GM11168 (cell line): ENCODE measurements around the gene KCNG3.

Source experiments
- in situ Hi-C: fragments of 300-500 bp; cut with MboI; formaldehyde crosslinking; loops from one replicate; pipeline ENCODE4 v1.12.0; 2022; ENCODE audit warnings: low sequenced_read_pairs; ENCODE audit not compliant: unreplicated experiment

KCNG3 gene

DNA sequence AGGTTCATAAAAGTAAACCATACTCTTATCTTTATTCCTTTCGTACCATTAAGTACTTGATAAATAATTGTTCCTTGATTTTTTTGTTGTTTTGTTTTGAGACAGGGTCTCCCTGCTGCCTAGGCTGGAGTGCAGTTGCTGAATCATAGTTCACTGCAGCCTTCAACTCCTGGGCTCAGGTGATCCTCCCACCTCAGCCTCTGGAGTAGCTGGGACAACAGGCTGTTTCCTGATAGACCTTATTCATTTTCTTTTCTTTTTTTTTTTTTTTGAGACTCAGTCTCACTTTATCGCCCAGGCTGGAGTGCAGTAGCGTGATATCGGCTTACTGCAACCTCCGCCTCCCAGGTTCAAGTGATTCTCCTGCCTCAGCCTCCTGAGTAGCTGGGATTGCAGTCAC is 5.5 kb downstream of the KCNG3 start:
- in situ Hi-C loops = no loop called here

DNA sequence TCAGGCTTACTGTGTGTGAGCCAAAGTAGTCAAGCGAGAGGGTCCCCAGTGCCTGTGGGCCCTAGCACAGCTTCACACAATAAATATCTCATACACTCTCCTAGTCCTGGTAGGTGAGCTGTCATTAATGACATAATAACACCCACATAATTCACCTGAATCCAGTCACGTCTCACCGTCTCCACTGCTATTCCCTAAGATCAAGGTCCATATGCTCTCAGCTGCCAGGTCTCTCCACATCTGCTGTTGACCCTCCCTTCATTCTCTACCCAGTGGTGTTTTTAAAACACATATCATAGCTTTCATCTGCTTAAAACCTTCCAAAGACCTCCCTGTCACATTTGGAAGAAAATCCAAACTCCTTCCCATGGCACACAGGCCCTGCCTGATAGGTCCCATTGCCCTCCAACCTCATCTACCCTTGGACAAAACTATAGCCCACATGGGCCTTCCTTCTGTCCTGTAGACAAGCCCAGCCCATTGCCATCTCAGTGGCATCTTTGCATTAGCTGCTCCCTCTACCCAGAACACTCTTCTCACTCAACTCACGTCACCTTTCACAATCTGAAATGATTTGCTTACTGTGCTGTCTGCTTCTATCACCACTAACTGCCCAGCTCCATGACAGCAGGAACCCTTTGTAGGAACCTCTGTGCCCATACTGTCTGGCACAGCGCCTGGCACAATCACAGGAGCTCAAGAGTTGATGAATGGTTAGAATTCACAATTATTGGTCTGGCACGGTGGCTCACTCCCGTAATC is 7.5 kb downstream of the KCNG3 start:
- in situ Hi-C loops = no loop called here

- in situ Hi-C loops = no loop called here
These were observed 13.4 kb downstream of the KCNG3 start for GRCh38 chr2:42480402-42480801.

GRCh38 chr2:42474765-42475454 is 18.9 kb downstream of the KCNG3 start:
- in situ Hi-C loops = no loop called here

GRCh38 chr2:42470706-42471105 is 23.1 kb downstream of the KCNG3 start:
- in situ Hi-C loops = no loop called here

- in situ Hi-C loops = no loop called here
These were observed 29.2 kb downstream of the KCNG3 start for GRCh38 chr2:42464631-42465030.

DNA sequence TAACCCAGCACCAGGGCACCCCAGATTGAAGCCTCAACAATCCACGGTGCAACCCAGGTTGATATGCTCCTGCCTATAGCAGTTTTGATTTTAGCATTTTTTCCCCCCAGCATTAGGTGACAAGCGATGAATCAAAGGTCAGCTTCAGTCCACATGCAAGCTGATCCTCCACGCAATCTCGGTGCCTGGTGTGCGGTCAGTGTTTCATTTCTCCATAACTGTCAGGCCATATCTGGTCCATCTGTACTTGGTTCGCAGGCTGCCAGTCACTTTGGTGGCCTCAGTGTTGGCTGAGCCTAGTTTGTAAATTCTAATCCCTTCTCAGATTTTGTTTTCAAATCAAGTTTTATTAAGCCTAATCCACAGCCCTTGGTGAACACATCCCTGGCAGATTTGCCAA is 30.2 kb downstream of the KCNG3 start:
- in situ Hi-C loops = no loop called here

GRCh38 chr2:42459296-42459695 is 34.5 kb downstream of the KCNG3 start:
- in situ Hi-C loops = no loop called here

GRCh38 chr2:42458396-42458795 is 35.4 kb downstream of the KCNG3 start:
- in situ Hi-C loops = no loop called here

DNA sequence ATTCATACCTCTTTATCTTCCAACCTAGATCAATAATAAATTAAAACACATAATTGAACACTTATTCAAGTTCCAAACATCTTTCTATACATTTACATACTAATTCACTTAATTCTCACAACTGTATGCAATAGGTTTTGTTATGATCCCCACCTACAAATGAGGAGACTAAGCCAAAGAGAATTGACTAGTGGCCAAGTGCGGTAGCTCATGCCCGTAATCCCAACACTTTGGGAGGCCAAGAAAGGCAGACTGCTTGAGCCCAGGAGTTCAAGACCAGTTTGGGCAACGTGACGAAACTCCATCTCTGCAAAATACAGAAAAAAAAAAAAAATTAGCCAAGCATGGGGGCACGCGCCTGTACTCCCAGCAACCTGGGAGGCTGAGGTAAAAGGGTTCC is 36.8 kb downstream of the KCNG3 start:
- in situ Hi-C loops = no loop called here

DNA sequence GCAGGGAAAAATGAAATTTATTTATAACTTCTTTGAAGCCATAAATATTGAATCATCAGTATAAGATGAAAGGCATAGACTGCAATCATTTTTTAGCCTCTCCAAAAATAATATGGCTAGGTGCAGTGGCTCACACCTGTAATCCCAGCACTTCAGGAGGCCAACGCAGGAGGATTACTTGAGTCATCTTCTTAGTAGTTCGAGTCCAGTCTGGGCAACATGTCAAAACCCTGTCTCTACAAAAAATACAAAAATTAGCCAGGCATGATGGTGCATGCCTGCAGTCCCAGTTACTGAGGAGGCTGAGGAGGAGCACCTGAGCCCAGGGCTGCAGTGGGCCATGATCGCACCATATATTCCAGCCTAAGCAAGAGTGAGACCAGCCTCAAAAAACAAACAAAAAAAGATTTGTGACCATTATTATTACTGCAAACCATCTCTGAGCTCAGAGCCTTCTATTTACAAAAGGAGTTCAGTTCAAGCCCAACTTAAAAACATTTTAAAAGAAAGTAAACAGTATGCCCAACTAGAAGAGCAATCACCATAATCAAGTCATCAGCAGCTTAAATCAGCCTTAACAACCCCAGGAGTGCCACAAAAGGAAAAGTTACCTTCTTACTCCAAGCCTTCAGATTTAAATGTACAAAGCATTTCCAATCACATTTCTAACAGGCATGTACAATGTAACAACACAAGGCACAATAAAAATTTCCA is 37.5 kb downstream of the KCNG3 start:
- in situ Hi-C loops = no loop called here

GRCh38 chr2:42452545-42452944 is 41.2 kb downstream of the KCNG3 start:
- in situ Hi-C loops = no loop called here

GRCh38 chr2:42450136-42450535 is 43.6 kb downstream of the KCNG3 start:
- in situ Hi-C loops = no loop called here

DNA sequence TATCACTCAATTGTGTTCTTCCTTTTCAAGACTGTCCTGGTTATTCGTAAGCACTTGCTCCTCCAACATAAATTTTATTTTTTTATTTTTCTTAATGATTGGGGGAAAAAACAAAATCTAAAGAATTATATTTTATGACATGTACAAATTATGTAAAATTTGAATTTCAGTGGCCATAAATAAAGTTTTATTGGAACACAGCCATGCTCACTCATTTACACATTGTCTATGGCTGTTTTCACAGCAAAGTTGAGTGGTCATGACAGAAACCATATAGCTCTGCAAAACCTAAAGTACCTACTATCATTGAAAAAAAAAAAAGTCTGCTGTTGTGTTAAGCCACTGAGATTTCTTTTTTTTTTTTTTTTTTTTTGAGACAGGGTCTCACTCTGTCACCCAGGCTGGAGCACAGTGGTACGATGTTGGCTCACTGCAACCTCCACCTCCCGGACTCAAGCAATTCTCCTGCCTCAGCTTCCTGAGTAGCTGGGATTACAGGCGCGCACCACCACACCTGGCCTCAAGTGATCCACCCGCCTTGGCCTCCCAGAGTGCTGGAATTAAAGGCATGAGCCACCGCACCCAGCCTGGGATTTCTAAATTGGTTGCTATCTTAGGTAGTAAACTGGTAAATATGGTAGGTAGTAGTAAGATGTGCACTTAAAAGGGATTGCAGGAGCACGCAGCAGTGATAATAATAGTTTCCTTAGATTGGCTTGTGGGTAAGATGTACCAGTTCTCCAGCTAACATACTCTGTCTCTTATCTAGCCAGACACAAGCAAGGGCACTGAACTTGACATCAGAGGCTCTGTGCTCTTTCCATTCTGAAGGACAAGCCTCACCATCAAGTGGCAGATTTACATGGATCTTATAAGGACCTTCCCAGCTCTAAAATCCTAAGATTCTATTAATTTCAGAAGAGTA is 44.4 kb downstream of the KCNG3 start:
- in situ Hi-C loops = no loop called here

DNA sequence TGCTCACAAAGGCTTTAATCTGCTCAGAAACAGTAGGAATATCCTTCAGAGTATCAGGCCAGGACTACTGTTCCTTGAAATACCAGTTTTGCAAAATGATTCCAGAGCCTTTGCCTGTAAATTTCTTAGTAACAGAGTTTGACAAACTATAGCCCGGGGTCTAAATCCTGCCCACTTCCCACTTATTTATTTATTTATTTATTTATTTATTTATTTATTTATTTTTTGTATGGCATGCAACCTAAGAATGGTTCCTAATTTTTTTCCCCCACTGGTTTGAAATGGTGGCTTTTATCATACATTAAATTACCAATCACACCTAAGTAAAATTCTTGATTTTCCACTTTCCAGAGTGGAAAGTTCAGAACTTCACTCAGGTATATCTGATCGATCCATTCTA is 45.6 kb downstream of the KCNG3 start:
- in situ Hi-C loops = no loop called here

DNA sequence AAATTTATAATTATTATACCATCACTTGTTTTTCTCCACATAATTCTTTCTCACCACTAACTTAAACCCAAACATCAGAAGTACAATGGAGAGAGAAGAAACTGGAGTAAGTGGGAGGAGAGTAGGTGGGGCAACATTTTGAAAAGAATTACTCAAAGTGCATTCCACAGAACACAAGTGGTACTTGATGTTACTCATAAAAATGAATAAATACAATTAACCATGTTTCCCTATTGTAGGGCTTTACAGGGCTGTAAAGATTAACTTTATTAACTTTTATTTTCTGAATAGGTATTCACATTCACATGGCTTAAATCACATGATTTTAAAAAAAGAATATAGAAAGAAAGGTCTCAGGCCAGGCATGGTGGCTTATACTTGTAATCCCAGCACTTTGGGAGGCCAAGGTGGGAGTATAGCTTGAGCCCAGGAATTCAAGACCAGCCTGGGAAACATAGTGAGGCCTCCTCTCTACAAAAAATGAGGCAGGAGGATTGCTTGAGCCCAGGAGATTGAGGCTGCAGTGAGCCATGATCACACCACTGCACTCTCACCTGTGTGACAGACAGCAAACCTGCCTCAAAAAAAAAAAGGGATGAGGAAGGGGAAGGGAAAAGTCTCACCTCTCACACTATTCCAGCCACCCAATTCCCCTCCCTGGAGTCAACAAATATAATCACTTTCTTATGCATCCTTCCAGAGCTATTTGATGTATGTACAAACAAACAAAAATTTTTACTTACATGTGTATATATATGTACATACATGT is 47.1 kb downstream of the KCNG3 start:
- in situ Hi-C loops = no loop called here

DNA sequence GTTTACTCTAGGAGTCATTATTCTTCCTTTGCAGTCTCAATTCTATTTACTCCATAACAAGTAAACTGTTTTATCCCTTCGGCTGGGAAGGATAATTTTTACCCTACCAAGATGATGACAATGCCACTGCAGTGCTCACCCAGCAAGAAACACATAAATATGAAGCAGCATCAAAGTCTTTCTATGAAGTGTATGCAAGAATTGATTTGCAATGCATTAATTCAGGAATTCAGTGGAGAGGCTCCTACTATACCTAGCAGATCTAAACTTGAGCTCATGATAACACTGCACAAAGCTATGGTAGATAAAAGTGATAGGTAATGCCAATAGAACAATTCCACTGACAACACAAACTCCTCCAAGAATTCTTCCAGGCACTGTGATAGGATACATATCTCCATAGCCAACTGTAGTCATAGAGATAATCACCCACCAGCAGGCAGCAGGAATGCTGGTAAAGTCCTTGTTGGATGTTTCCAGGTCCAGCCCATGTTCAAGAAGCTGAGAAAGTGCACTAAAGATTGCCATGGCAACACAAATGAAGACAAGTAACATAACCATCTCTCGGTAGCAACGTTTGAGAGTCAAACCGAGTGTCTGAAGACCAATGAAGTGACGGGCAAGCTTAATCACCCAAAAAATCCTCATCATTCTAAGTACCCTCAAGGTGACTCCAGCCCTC is 49.9 kb downstream of the KCNG3 start:
- in situ Hi-C loops = no loop called here

DNA sequence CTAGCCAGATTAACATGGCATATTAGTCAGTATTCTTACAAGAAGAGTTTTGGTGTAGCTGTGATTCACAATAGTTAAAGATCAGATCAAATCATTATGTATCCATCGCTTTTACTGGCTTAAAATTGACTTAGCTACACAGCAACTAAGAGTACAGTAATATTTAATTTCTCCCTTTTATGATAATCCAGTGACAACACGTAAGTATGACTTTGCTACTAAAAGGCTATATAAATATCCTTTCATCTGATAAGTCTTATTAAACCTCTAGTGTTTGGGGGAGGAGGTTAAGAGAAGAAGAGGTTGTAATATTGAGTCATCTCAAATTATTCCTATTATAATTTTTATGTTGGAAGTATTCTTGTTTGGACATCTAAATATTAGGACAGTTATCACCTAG is 51.0 kb downstream of the KCNG3 start:
- in situ Hi-C loops = no loop called here

DNA sequence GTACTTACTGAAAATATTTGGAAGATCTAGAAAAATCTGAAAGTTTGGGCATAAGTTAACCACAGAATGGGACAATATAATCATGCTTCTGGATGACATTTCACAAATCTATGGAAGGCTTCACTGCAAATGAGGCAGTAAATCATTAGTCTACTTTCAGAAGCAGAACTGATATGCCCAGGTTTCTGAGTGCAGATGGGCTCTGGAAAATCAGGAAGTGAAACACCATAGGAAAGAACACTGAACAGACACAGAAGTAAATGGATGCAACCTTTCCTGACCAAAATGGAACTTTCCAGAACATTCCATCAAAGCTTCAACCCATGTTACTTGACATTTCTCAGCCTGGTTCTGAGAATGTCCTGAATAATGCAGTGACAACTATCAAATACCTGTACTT is 55.1 kb downstream of the KCNG3 start:
- in situ Hi-C loops = no loop called here
